Measurements from ENCODE around the gene PLS3. TPM values are rescaled to one million over a fixed set of nuclear protein-coding genes. Genes with fewer than 3 reads are reported as not detected.

PLS3 gene
- total RNA-seq, 1 donor from 2014 or later: 212 TPM

DNA sequence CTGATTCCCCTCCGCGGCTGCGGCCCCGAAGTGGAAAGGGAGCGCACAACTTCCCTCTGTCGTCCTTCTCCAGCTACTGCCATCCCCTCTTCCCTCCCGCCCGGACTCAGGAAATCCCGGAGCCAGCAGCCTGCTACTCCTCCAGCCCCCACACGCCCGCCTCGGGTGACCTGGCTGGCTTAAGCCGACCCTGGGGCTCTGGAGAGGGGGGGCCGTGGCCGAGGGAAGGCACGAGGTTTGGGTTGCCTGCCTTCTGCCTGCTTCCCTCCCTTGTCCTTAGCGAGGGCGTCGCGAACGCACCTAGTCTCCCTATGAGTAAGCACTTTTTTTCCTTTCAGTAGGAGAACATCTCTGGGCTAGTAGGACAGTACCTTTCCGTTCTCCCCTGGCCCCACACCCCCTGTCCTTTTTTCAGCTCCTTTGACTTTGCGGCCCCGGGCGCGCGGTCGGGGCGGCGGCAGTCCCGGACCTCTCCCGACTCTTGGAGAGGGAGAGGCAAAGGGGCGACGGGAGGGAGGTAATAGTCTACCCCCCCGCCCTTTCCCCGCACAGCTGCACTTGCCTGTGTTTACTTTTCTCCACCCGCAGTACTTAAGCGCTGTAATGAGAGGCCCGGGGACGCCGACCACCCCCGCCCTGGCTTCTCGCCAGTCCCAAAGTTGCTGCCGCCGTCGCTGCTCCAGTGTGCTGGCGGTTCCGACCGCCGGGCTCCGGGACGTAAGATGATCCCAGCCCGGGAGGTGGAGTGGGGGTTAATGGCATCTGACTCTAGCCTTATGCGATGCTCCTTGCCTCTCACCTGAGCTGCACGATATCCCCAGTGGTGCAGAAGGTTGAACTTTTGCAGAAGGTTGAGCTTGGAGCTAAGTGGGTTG, 868 bp downstream of the PLS3 start:
- Histone ChIP-seq H3K4me1 (no peaks in the 10 kb centered on the region), H3K36me3 (no peaks in the 10 kb centered on the region), H3K27me3 (no peaks in the 10 kb centered on the region), H3K9me3 (no peaks in the 10 kb centered on the region), H3K4me3 (peak overlapping the region; percentile 60), H3K27ac (peak overlapping the region; percentile 89)
- intact Hi-C loops (cut with DNase I): no loop called here
- TF ChIP-seq CTCF (IDR thresholded peaks at IDR 0.05): no peak
- ATAC-seq: peak; percentile 78
- DNase-seq: peak; percentile 83

DNA sequence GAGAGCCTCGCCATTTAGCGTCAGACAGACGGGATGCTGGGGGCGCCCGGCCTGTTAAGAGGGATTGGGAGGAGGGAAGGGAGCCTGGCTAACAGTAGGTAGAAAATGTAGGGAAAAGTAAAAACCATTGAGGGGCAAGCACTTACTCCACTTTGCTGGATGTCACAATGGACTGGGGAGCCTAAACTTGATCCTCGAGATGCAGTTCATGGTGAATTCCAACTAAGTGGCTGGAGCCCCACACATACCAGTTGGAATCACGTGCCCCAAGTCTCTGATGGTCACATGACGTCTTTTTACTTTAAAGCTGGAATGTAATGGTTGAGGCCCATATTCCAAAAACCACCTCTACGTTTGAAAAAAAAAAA, 1.5 kb downstream of the PLS3 start:
- no peak for DNase-seq
- Histone ChIP-seq H3K27me3 (no peaks in the 10 kb centered on the region), H3K4me1 (no peaks in the 10 kb centered on the region), H3K27ac (peak overlapping the region; percentile 89), H3K4me3 (peak overlapping the region; percentile 60), H3K9me3 (no peaks in the 10 kb centered on the region), H3K36me3 (no peaks in the 10 kb centered on the region)
- intact Hi-C loops (cut with DNase I): no loop called here
- peak; percentile 11 for ATAC-seq
- no peak for TF ChIP-seq CTCF (IDR thresholded peaks at IDR 0.05)

GRCh38 chrX:115563633-115564162, 2.7 kb downstream of the PLS3 start:
- Histone ChIP-seq H3K27me3 (no peaks in the 10 kb centered on the region), H3K4me3 (peak overlapping the region; percentile 60), H3K36me3 (no peaks in the 10 kb centered on the region), H3K9me3 (no peaks in the 10 kb centered on the region), H3K4me1 (no peaks in the 10 kb centered on the region), H3K27ac (peak overlapping the region; percentile 89)
- no peak for ATAC-seq
- intact Hi-C loops (cut with DNase I): no loop called here
- no peak for DNase-seq
- TF ChIP-seq CTCF (IDR thresholded peaks at IDR 0.05): no peak

- ATAC-seq: no peak
- H3K4me3 ChIP-seq: peak overlapping the region; percentile 60
- no peaks in the 10 kb centered on the region for H3K36me3 ChIP-seq
- intact Hi-C loops (cut with DNase I): no loop called here
- DNase-seq: no peak
- no peaks in the 10 kb centered on the region for H3K27me3 ChIP-seq
- no peaks in the 10 kb centered on the region for H3K9me3 ChIP-seq
- no peaks in the 10 kb centered on the region for H3K4me1 ChIP-seq
- TF ChIP-seq CTCF (IDR thresholded peaks at IDR 0.05): no peak
- peak overlapping the region; percentile 89 for H3K27ac ChIP-seq
Observed at GRCh38 chrX:115564243-115564642, 3.3 kb downstream of the PLS3 start.

- DNase-seq: no peak
- H3K4me1 ChIP-seq: no peaks in the 10 kb centered on the region
- intact Hi-C loops (cut with DNase I): no loop called here
- no peaks in the 10 kb centered on the region for H3K9me3 ChIP-seq
- TF ChIP-seq CTCF (IDR thresholded peaks at IDR 0.05): no peak
- H3K4me3 ChIP-seq: no peak overlapping the region
- H3K36me3 ChIP-seq: no peaks in the 10 kb centered on the region
- no peaks in the 10 kb centered on the region for H3K27me3 ChIP-seq
- H3K27ac ChIP-seq: no peak overlapping the region
- ATAC-seq: no peak
Observed at GRCh38 chrX:115565888-115566287, 4.9 kb downstream of the PLS3 start.
